OCI-LY1 (cell line): ENCODE results near the gene RPRD2.

Experiments used
- H2AFZ ChIP-seq: fragments of 200-600 bp; sonication (generic), shearing (Covaris generic); 2 replicates; pipeline ENCODE4 v1.6.0; 2014; ENCODE audit warnings: antibody characterized with exemption, mild to moderate bottlenecking, low read length
- H3F3A ChIP-seq: fragments of 200-600 bp; sonication (generic), shearing (Covaris generic); 2 replicates; pipeline ENCODE4 v1.6.0; 2014; ENCODE audit warnings: mild to moderate bottlenecking, antibody characterized with exemption, low read length, moderate library complexity; ENCODE audit not compliant: insufficient read depth
- H3K27ac ChIP-seq: fragments of 200-600 bp; sonication (generic); 2 replicates; pipeline ENCODE4 v1.5.1; 2014; ENCODE audit warnings: low read length, mixed run types, mild to moderate bottlenecking, low read depth; ENCODE audit not compliant: poor library complexity, severe bottlenecking
- H3K27me3 ChIP-seq: fragments of 200-600 bp; sonication (generic); 2 replicates; pipeline ENCODE4 v1.6.0; 2014; ENCODE audit warnings: antibody characterized with exemption, mild to moderate bottlenecking, low read length, moderate library complexity; ENCODE audit not compliant: insufficient read depth
- H3K36me3 ChIP-seq: fragments of 200-600 bp; sonication (generic); 2 replicates; pipeline ENCODE4 v1.6.1; 2014; ENCODE audit warnings: mild to moderate bottlenecking, antibody characterized with exemption, low read length, moderate library complexity, mixed read lengths; ENCODE audit not compliant: insufficient read depth
- H3K4me1 ChIP-seq: fragments of 200-600 bp; sonication (generic); 2 replicates; pipeline ENCODE4 v1.5.1; 2014; ENCODE audit warnings: mild to moderate bottlenecking, low read length, moderate library complexity; ENCODE audit not compliant: insufficient read depth, severe bottlenecking
- H3K4me2 ChIP-seq: fragments of 200-600 bp; sonication (generic), shearing (Covaris generic); 2 replicates; pipeline ENCODE4 v1.6.1; 2014; ENCODE audit warnings: low read length
- H3K4me3 ChIP-seq: fragments of 200-600 bp; sonication (generic); 2 replicates; pipeline ENCODE4 v1.5.1; 2014; ENCODE audit warnings: low read length, low read depth, mild to moderate bottlenecking, mixed read lengths; ENCODE audit not compliant: poor library complexity, severe bottlenecking
- H3K79me2 ChIP-seq: fragments of 200-600 bp; shearing (Covaris generic); 2 replicates; pipeline ENCODE4 v1.6.1; 2016; ENCODE audit warnings: mixed run types, low read length, mixed read lengths; ENCODE audit not compliant: insufficient read depth
- H3K9ac ChIP-seq: fragments of 200-600 bp; sonication (generic), shearing (Covaris generic); 2 replicates; pipeline ENCODE4 v1.6.1; 2014; ENCODE audit warnings: mild to moderate bottlenecking, low read length, mixed read lengths
- H3K9me2 ChIP-seq: fragments of 200-600 bp; sonication (generic), shearing (Covaris generic); 2 replicates; pipeline ENCODE4 v1.6.1; 2014; ENCODE audit warnings: low read depth, mild to moderate bottlenecking, low read length, mixed read lengths
- H3K9me3 ChIP-seq: fragments of 200-600 bp; shearing (Covaris generic); 2 replicates; pipeline ENCODE4 v1.6.1; 2014; ENCODE audit warnings: low read length, mixed read lengths
- H4K20me1 ChIP-seq: fragments of 200-600 bp; sonication (generic), shearing (Covaris generic); 2 replicates; pipeline ENCODE4 v1.6.0; 2016; ENCODE audit warnings: mild to moderate bottlenecking, low read length; ENCODE audit not compliant: insufficient read depth
- CTCF ChIP-seq: fragments of 200-600 bp; sonication (generic), shearing (Covaris generic); IDR thresholded peaks from 2 replicates; pipeline ENCODE4 v1.5.1; 2017; ENCODE audit warnings: mild to moderate bottlenecking, antibody characterized with exemption, low read length, moderate library complexity, mixed read lengths
- EZH2 ChIP-seq: fragments of 200-600 bp; sonication (generic), shearing (Covaris generic); IDR thresholded peaks from 2 replicates; pipeline ENCODE4 v1.8.0; 2017; ENCODE audit warnings: borderline replicate concordance, mixed run types, mild to moderate bottlenecking, antibody characterized with exemption, low read length, moderate library complexity, mixed read lengths

Gene RPRD2

GRCh38 chr1:150385537-150386445, 21.8 kb downstream of the RPRD2 start:
- H3K27me3 ChIP-seq, result no peaks in the 10 kb centered on the region
- peaks cover 2% of the 10 kb centered on the region; the same call in 1 of the 2 replicates for H4K20me1 ChIP-seq
- no peaks in the 10 kb centered on the region for H3K9me3 ChIP-seq
- H3K4me2 ChIP-seq, result no peak overlapping the region
- peaks cover 12% of the 10 kb centered on the region; the same call in 1 of the 2 replicates for H3K36me3 ChIP-seq
- H3K27ac ChIP-seq, result no peak overlapping the region
- no peak overlapping the region for H2AFZ ChIP-seq
- TF ChIP-seq EZH2 (no peak), CTCF (no peak)
- no peaks in the 10 kb centered on the region for H3K9me2 ChIP-seq
- peaks cover 3% of the 10 kb centered on the region; the same call in 1 of the 2 replicates for H3F3A ChIP-seq
- peaks cover 91% of the 10 kb centered on the region for H3K79me2 ChIP-seq
- H3K4me1 ChIP-seq, result peaks cover 12% of the 10 kb centered on the region
- no peak overlapping the region for H3K9ac ChIP-seq
- no peak overlapping the region for H3K4me3 ChIP-seq

GRCh38 chr1:150386592-150386991, 22.6 kb downstream of the RPRD2 start:
- TF ChIP-seq EZH2 (no peak), CTCF (no peak)
- H3K27me3 ChIP-seq, result no peaks in the 10 kb centered on the region
- peaks cover 4% of the 10 kb centered on the region; the same call in 1 of the 2 replicates for H3F3A ChIP-seq
- H3K4me1 ChIP-seq, result peaks cover 12% of the 10 kb centered on the region
- H3K27ac ChIP-seq, result no peak overlapping the region
- peaks cover 9% of the 10 kb centered on the region; the same call in 1 of the 2 replicates for H3K36me3 ChIP-seq
- H3K79me2 ChIP-seq, result peaks cover 93% of the 10 kb centered on the region
- no peak overlapping the region for H3K4me2 ChIP-seq
- H3K9me2 ChIP-seq, result no peaks in the 10 kb centered on the region
- peaks cover 2% of the 10 kb centered on the region; the same call in 1 of the 2 replicates for H4K20me1 ChIP-seq
- H3K9ac ChIP-seq, result no peak overlapping the region
- no peak overlapping the region for H3K4me3 ChIP-seq
- no peak overlapping the region for H2AFZ ChIP-seq
- no peaks in the 10 kb centered on the region for H3K9me3 ChIP-seq

GRCh38 chr1:150387200-150387599, 23.3 kb downstream of the RPRD2 start:
- H3K36me3 ChIP-seq, result peaks cover 9% of the 10 kb centered on the region; the same call in 1 of the 2 replicates
- H3K9me2 ChIP-seq, result no peaks in the 10 kb centered on the region
- TF ChIP-seq EZH2, result no peak
- peaks cover 90% of the 10 kb centered on the region for H3K79me2 ChIP-seq
- H3K4me3 ChIP-seq, result no peak overlapping the region
- no peak overlapping the region for H2AFZ ChIP-seq
- no peaks in the 10 kb centered on the region for H3K27me3 ChIP-seq
- H3K4me2 ChIP-seq, result no peak overlapping the region
- H3K4me1 ChIP-seq, result peaks cover 12% of the 10 kb centered on the region
- peaks cover 2% of the 10 kb centered on the region; the same call in 1 of the 2 replicates for H4K20me1 ChIP-seq
- H3K27ac ChIP-seq, result no peak overlapping the region
- no peak overlapping the region for H3K9ac ChIP-seq
- peaks cover 4% of the 10 kb centered on the region; the same call in 1 of the 2 replicates for H3F3A ChIP-seq
- no peaks in the 10 kb centered on the region for H3K9me3 ChIP-seq
